Measurements from ENCODE around the gene FHL3. TPM values are rescaled to one million over a fixed set of nuclear protein-coding genes. Genes with fewer than 3 reads are reported as not detected.

Gene FHL3
- total and polyA plus RNA-seq, 2 of the 8 experiments (the other 6 are each of a cell fraction or from before 2014, with no cell fraction given), result 14.3 to 35.6 TPM

- Histone ChIP-seq H2BK5ac (ENCODE audit: low read depth, low read length) (peak overlapping the region; percentile 94), H3K14ac (ENCODE audit: insufficient read length) (no peak overlapping the region), H3K9me3 (ENCODE audit: insufficient read depth in 2 of 2, low read depth in 1 of 2, low read length in 1 of 2) (no peaks in the 10 kb centered on the region), H4K5ac (ENCODE audit: insufficient read length, low read depth, low read length) (peak overlapping the region; percentile 57), H2AFZ (ENCODE audit: low read length) (no peak overlapping the region), H3K4me1 (replicated peaks in 1 of 4; ENCODE audit: control insufficient read depth in 3 of 4, insufficient read depth in 4 of 4, low read length in 3 of 4) (peaks cover 11 to 46% (median 37%) of the 10 kb centered on the region in 4 experiments), H4K8ac (ENCODE audit: extremely low read depth, insufficient read depth, low read length) (peak overlapping the region; percentile 79), H3K56ac (replicated peaks; ENCODE audit: insufficient read length, low read depth, low read length) (no peak overlapping the region), H2AK5ac (ENCODE audit: low read depth, low read length) (peak overlapping the region; percentile 88; the same call in 1 of the 2 replicates), H4K20me1 (replicated peaks in 1 of 2; ENCODE audit: control insufficient read depth in 1 of 2, insufficient read depth in 2 of 2, low read length in 2 of 2) (no peaks in the 10 kb centered on the region), H3K27ac (ENCODE audit: low read depth, low read length) (peak overlapping the region; percentile 37), H2BK120ac (replicated peaks; ENCODE audit: low read depth, low read length) (peak overlapping the region; percentile 93), H3K4ac (replicated peaks; ENCODE audit: insufficient read length, low read depth, low read length) (peak overlapping the region; percentile 82), H3K4me2 (ENCODE audit: insufficient read depth in 1 of 2, low read depth in 2 of 2, low read length in 2 of 2) (peak overlapping the region; percentile 36 to 40), H3K23ac (ENCODE audit: insufficient read length) (no peak overlapping the region), H3K79me1 (ENCODE audit: low read depth, low read length) (peaks cover 4% of the 10 kb centered on the region; the same call in 1 of the 2 replicates), H3K36me3 (ENCODE audit: control insufficient read depth in 2 of 4, insufficient read depth in 4 of 4, low read length in 3 of 4) (peaks cover 0 to 17% (median 5%) of the 10 kb centered on the region in 4 experiments; a peak in 5 of 8 replicates), H3K23me2 (ENCODE audit: low read depth, low read length) (peaks cover 7% of the 10 kb centered on the region), H3K18ac (ENCODE audit: extremely low read depth, low read length) (peak overlapping the region; percentile 72), H2BK20ac (ENCODE audit: low read length) (peak overlapping the region; percentile 90), H2BK12ac (ENCODE audit: low read depth, low read length) (peak overlapping the region; percentile 86), H3K9ac (replicated peaks in 1 of 4; ENCODE audit: extremely low read depth in 1 of 4, low read depth in 3 of 4, low read length in 3 of 4) (peak overlapping the region in 2 of 4 experiments; percentile 10 to 25; a peak in 1 of 7 replicates), H2BK15ac (ENCODE audit: low read length) (peak overlapping the region; percentile 97), H3K79me2 (ENCODE audit: control insufficient read depth in 1 of 2, insufficient read depth in 2 of 2, low read length in 2 of 2) (peaks cover 0 to 21% of the 10 kb centered on the region in 2 experiments; a peak in 3 of 4 replicates), H4K91ac (replicated peaks; ENCODE audit: insufficient read length, low read length) (peak overlapping the region; percentile 92), H3K27me3 (replicated peaks in 1 of 4; ENCODE audit: control insufficient read depth in 3 of 4, extremely low read depth in 1 of 4, insufficient read depth in 3 of 4, low read length in 3 of 4) (peaks cover 0 to 3% (median 1%) of the 10 kb centered on the region in 4 experiments; a peak in 2 of 7 replicates), H3K4me3 (ENCODE audit: extremely low read depth in 1 of 4, insufficient read depth in 2 of 4, low read depth in 3 of 4, low read length in 4 of 4) (peak overlapping the region in 1 of 4 experiments; percentile 3; a peak in 1 of 8 replicates)
- DNase-seq (ENCODE audit: low read depth in 1 of 2, low spot score in 2 of 2) (peak in 1 of 2 experiments; percentile 56), FAIRE-seq (no peak)
- POLR2A ChIA-PET (ENCODE audit: partially characterized antibody), result interaction anchor here (1.0 to 5.6 kb wide), 8 partner anchors 8 to 144 kb away, joined by 3 to 31 read pairs (median 10); partner anchors contain the start of genes SF3A3 and UTP11
- 72% methylated on average over 13 of the region's 13 CpGs; no CpG with 5 or more reads in 1 of the 2 experiments for WGBS, 2 experiments (ENCODE audit: extremely low coverage in 1 of 2, insufficient coverage in 1 of 2, insufficient read length in 1 of 2, insufficient replicate concordance in 2 of 2, low coverage in 1 of 2, low lambda C conversion rate in 2 of 2, missing lambda C conversion rate in 1 of 2)
- CTCF ChIA-PET (ENCODE audit: partially characterized antibody), result interaction anchor here (1.0 to 14.7 kb wide), 4 partner anchors 10 to 28 kb away, joined by 3 to 211 read pairs (median 14); partner anchors contain the start of genes SF3A3 and UTP11
- no peak for TF ChIP-seq RBBP5 (IDR thresholded peaks at IDR 0.05; ENCODE audit: borderline replicate concordance, low read depth, low read length)
- TF ChIP-seq TEAD4 (IDR thresholded peaks at IDR 0.05; ENCODE audit: low read depth, low read length), result peak; percentile 50; the same call in 1 of the 2 replicates
- no peak for TF ChIP-seq HDAC6 (IDR thresholded peaks at IDR 0.05; ENCODE audit: low read depth, low read length)
- TF ChIP-seq TAF1 (IDR thresholded peaks at IDR 0.05; ENCODE audit: low read depth, low read length), result no peak
- peak; percentile 97 for TF ChIP-seq JUND (IDR thresholded peaks at IDR 0.05; ENCODE audit: low read length)
- no peak for TF ChIP-seq GABPA (IDR thresholded peaks at IDR 0.05; ENCODE audit: borderline replicate concordance, insufficient read depth, low read length)
- no peak for TF ChIP-seq TCF12 (IDR thresholded peaks at IDR 0.05; ENCODE audit: low read depth, low read length)
- TF ChIP-seq SIRT6 (IDR thresholded peaks at IDR 0.05; ENCODE audit: low read length), result no peak
- TF ChIP-seq CBX8 (IDR thresholded peaks at IDR 0.05; ENCODE audit: borderline replicate concordance, low read depth, low read length), result no peak
- TF ChIP-seq TAF7 (optimal IDR thresholded peaks at IDR 0.05; ENCODE audit: borderline replicate concordance, low read depth, low read length), result no peak
- TF ChIP-seq POU5F1 (IDR thresholded peaks at IDR 0.05; ENCODE audit: low read depth, low read length), result no peak
Measured at GRCh38 chr1:38000529-38001455, 4.5 kb downstream of the FHL3 start.
